Left ventricle myocardium inferior (tissue), 1 donor: ENCODE results near the gene ZNF335. TPM values are rescaled to one million over a fixed set of nuclear protein-coding genes. Genes with fewer than 3 reads are reported as not detected.

Source experiments
- DNase-seq: peaks from one replicate; pipeline ENCODE4 v3.0.0-alpha.2; 2020
- H3K27ac ChIP-seq: fragments of 200-600 bp; replicated peaks from 2 replicates; pipeline ENCODE4 v1.8.0; 2021
- H3K27me3 ChIP-seq: fragments of 200-600 bp; 2 replicates; pipeline ENCODE4 v1.8.0; 2021; ENCODE audit warnings: low read depth
- H3K36me3 ChIP-seq: fragments of 200-600 bp; 2 replicates; pipeline ENCODE4 v1.8.0; 2021
- H3K4me1 ChIP-seq: fragments of 200-600 bp; 2 replicates; pipeline ENCODE4 v1.8.0; 2021
- H3K4me3 ChIP-seq: fragments of 200-600 bp; 2 replicates; pipeline ENCODE4 v1.8.0; 2021; ENCODE audit warnings: mild to moderate bottlenecking, moderate library complexity
- H3K9me3 ChIP-seq: fragments of 200-600 bp; replicated peaks from 2 replicates; pipeline ENCODE4 v1.8.0; 2021
- intact Hi-C: fragments of 100-400 bp; cut with micrococcal nuclease; formaldehyde crosslinking; loops from one replicate; pipeline ENCODE4 v1.11.0; 2022
- total RNA-seq: library from RNA; stranded (reverse); fragmentation: NEBNext Ultra II Directional; extraction: Animal tissue kit (Norgen Biotek cat#: 25700); gene quantifications from one replicate; pipeline ENCODE4 v1.2.1, GENCODE V29; 2021
- TF ChIP-seq, protein P1 (sequence below): fragments of 200-600 bp; IDR thresholded peaks from 2 replicates; pipeline ENCODE4 v1.8.0; 2021; ENCODE audit warnings: antibody characterized with exemption, mild to moderate bottlenecking, borderline replicate concordance
- donor health status: DM: no; HTN: yes; CAD: no; lungs with severe emphysema.

ZNF335 gene
- total RNA-seq, 1 donor from 2014 or later, result 8.1 TPM

DNA sequence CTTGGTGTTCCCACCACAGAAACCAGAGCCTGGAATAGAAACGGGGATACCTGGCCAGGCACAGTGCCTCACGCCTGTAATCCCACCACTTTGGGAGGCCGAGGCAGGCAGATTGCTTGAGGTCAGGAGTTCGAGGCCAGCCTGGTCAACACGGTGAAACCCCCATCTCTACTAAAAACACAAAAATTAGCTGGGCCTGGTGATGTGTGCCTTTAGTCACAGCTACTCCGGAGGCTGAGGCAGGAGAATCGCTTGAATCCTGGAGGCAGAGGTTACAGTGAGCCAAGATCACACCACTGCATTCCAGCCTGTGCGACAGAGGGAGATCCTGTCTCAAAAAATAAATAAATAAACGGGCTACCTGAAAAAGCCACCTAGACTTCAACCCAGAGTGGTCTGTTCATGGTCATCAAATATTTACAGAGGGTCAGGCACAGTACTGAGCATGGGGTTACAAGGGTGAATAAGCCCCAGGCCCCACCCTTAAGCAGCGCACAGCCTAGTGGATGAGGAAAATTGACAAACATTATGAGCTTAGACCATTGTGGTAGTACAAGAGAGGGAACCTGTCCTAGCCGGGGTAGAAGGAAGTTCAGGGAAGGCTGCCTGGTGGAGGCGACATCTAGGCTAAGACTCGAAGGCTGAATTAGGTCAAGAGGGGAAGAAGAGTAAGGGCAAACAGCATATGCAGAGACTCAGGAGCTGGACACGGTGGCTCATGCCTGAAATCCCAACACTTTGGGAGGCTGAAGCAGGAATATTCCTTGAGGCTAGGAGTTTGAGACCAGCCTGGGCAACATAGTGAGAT lies 44.7 kb downstream of the ZNF335 start:
- no peak overlapping the region for H3K27ac ChIP-seq
- intact Hi-C loops, result no loop called here
- H3K4me1 ChIP-seq, result peaks cover 30% of the 10 kb centered on the region
- no peaks in the 10 kb centered on the region for H3K36me3 ChIP-seq
- TF ChIP-seq, protein P1, sequence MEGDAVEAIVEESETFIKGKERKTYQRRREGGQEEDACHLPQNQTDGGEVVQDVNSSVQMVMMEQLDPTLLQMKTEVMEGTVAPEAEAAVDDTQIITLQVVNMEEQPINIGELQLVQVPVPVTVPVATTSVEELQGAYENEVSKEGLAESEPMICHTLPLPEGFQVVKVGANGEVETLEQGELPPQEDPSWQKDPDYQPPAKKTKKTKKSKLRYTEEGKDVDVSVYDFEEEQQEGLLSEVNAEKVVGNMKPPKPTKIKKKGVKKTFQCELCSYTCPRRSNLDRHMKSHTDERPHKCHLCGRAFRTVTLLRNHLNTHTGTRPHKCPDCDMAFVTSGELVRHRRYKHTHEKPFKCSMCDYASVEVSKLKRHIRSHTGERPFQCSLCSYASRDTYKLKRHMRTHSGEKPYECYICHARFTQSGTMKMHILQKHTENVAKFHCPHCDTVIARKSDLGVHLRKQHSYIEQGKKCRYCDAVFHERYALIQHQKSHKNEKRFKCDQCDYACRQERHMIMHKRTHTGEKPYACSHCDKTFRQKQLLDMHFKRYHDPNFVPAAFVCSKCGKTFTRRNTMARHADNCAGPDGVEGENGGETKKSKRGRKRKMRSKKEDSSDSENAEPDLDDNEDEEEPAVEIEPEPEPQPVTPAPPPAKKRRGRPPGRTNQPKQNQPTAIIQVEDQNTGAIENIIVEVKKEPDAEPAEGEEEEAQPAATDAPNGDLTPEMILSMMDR, result no peak
- no peak for DNase-seq
- no peak overlapping the region for H3K4me3 ChIP-seq
- H3K9me3 ChIP-seq, result no peaks in the 10 kb centered on the region
- no peaks in the 10 kb centered on the region for H3K27me3 ChIP-seq

- no peak for DNase-seq
- no peak overlapping the region for H3K27ac ChIP-seq
- H3K4me1 ChIP-seq, result peaks cover 36% of the 10 kb centered on the region
- no peaks in the 10 kb centered on the region for H3K9me3 ChIP-seq
- intact Hi-C loops, result no loop called here
- TF ChIP-seq, protein P1, result no peak
- no peaks in the 10 kb centered on the region for H3K27me3 ChIP-seq
- H3K4me3 ChIP-seq, result no peak overlapping the region
- H3K36me3 ChIP-seq, result no peaks in the 10 kb centered on the region
Observed at GRCh38 chr20:45926731-45927070, 45.3 kb downstream of the ZNF335 start.

GRCh38 chr20:45925821-45926506 lies 46.0 kb downstream of the ZNF335 start:
- TF ChIP-seq, protein P1, result no peak
- Histone ChIP-seq H3K27ac (peak overlapping the region; percentile 86), H3K27me3 (no peaks in the 10 kb centered on the region), H3K4me3 (no peak overlapping the region), H3K9me3 (no peaks in the 10 kb centered on the region), H3K36me3 (no peaks in the 10 kb centered on the region), H3K4me1 (peaks cover 43% of the 10 kb centered on the region)
- no peak for DNase-seq
- intact Hi-C loops, result no loop called here

DNA sequence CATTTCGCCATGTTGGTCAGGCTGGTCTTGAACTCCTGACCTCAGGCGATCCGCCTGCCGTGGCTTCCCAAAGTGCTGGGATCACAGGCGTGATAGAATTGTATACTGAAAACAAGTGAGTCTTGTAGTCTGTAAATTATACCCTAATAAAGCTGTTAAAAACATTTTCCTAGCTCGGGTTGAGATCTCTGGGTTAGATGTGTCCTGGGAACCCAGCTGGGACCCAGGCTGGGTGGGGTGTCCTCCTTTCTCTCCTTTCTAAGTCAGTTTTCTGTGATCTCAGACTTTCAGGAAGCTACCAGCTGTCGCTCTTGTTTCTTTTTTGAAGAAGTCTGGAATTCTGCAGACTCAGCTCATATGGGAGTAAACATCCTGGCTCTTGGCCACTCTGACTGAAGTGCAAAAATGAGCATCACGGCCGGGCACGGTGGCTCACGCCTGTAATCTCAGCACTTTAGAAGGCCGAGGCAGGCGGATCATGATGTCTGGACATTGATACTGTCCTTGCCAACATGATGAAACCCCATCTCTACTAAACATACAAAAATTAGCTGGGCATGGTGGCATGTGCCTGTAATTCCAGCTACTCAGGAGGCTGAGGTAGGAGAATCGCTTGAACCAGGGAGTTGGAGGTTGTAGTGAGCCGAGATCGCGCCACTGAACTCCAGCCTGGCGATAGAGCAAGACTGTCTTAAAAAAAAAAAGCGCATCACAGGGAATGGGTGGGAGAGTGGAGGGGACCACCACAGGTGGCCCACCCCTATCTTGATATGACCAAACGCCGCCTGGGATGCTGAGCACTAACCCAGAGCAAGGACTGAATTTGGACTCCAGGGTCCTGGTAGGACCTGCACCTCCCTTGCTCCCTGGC lies 47.4 kb downstream of the ZNF335 start:
- Histone ChIP-seq H3K27ac (peak overlapping the region; percentile 86), H3K4me3 (peak overlapping the region; percentile 16), H3K9me3 (no peaks in the 10 kb centered on the region), H3K36me3 (no peaks in the 10 kb centered on the region), H3K4me1 (peaks cover 57% of the 10 kb centered on the region), H3K27me3 (no peaks in the 10 kb centered on the region)
- intact Hi-C loops, result no loop called here
- TF ChIP-seq, protein P1, result no peak
- peak; percentile 50 for DNase-seq
